Cerebellar nuclear complex (tissue), 1 donor: ENCODE results near the gene WDFY1.
"Not testable (repeated sequence)": the region's sequence is repeated elsewhere in the genome, so short reads cannot be mapped to it uniquely, and the experiment has no call there.

Experiments
- DNase-seq, 2 experiments: peaks; one replicate each; lab custom pipeline; 2025; lab: John Stamatoyannopoulos, UW

WDFY1 gene

DNA sequence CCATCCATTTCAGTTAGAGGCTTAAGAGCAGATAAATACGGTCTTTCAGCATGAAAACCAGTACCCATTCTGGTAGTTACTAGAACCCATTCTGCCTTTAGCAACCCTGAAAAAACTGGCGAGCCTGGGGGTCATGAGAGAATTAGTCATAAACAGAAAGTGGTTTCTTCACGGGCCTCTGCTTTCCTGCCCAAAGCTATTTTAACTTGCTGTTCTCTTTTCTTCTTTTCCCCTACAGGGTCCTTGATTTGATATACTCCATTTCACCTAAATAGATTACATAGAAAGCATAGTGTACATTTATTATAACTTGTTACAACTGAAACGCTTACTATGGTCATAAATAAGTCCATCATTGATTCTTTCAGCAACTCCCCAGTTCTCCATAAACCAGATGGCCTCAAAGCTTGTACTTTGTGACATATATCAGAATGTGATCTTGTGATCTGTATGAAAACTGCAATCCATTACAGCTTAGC, 48.3 kb downstream of the WDFY1 start:
- DNase-seq, result no peak

DNA sequence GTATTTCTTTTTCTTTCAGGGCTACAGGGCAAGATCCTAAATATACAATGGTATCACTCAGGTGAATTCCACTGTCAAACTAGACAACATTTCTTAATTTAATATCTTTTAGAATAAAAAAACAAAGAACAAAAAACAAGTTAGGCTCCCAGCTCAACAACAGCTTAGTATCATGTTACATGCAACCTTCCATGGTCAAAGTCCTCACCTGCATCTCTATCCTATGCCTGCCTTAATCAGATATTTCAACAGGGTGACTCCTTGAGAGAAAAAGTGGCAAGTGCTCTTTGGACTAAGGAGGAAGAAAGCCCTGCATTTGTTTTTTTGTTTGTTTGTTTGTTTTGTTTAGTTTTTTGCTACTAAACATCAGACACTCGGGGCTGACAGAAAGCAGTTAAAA, 50.2 kb downstream of the WDFY1 start:
- no peak for DNase-seq

DNA sequence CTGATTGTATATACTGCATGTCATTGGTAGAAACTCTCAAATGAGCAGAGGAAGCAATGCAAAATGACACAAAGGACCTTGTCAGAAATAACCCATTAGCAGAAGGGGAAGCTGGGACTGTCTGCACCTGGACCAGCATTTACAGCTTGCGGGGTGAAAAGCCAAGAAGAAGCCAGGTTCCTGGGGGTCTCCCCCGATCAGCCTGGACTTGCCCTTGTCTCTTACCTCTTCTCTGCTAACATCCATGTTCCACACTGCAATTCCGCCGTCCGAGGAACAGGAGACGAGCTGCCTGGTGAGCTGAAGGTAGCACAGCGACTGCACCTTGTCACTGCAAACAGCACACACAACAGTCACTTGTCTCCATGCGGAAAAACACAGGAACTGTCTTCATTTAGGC, 51.1 kb downstream of the WDFY1 start:
- DNase-seq, result no peak

- no peak for DNase-seq
These were observed 54.4 kb downstream of the WDFY1 start for GRCh38 chr2:223890721-223891120.

DNA sequence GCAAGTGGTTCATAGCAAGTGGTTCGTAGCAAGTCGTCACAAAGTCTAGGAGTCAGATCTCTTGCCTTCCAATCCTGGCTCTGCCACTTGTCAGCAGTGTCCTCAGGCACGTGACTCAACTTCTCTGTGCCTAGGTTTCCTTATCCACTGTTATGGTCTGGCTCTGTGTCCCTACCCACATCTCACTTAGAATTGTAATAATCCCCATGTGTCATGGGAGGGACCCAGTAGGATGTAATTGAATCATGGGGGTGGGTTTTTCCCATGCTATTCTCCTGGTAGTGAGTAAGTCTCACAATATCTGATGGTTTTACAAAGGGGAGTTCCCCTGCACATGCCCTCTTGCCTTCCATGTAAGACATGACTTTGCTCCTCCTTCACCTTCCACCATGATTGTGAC, 55.9 kb downstream of the WDFY1 start:
- no peak for DNase-seq

DNA sequence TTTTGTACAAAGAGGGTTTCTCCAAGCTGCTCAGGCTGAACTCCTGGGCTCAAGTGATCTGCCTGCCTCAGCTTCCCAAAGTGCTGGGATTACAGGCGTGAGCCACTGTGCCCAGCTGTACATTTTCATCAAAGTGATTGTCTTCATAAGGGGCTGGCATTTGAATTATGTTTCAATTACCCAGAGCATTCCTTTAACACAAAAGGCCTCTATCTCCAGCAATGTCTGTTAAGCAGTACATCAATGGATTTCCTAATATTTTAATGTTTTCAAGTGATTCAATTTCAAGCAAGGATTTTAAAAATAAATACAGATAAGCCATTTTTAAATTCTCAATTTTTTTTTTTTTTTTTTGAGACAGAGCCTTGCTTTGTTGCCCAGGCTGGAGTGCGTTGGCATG, 56.9 kb downstream of the WDFY1 start:
- no peak for DNase-seq

DNA sequence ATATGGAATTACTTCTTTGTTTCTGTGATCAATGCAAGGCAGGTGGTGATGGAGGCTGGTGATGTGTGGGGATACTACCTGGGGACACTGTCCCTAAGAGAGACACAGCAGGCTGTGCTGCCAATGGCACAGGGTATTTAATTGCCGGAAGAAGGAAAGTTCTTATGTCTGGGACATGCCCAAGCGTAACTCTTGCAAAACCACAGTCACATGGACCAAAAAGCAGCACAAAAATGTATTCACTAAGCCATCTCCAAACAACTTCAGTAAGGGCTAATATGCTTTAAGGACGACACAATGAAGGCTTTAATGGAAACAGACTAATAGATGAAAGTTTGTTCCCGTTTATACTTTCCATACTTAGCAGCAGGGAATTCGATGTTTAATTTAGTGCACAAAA, 58.0 kb downstream of the WDFY1 start:
- DNase-seq, result no peak

DNA sequence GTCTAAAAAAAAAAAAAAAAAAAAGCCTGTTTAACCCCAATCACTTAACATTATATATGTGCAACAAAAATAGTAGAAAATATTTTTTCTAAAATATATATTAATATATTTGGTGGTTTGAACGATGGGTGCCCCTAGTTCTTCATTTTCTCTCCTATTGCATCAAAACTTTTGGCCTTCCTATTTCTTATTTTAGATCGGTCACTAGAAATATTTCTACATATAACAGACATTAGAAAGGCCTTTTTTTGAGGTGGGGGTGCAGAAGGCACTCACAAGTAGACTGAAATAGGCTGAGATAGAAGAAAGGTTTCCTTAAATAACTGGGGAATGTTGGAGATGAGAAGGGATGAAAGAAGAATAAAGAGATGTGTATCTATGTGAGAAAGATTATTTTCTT, 58.4 kb downstream of the WDFY1 start:
- no peak for DNase-seq

DNA sequence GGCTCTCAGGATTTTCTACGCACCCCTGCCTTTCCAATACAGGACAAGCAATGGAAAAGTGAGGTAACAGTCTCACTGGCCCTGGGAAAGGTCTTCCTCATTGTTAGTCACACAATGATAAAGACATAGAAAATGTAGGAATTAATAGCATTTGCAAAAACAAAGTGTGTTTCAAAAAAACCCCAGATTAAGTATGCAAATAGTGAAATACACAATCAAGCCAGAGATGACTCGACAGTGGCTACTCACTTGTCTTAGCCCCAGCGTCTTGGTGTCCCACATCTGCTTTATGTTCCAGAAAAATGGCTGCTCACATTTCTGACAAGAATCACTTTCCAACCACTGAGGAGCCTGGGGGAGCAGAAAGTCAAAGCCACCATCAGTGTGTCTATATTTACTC, 60.7 kb downstream of the WDFY1 start:
- no peak for DNase-seq

DNA sequence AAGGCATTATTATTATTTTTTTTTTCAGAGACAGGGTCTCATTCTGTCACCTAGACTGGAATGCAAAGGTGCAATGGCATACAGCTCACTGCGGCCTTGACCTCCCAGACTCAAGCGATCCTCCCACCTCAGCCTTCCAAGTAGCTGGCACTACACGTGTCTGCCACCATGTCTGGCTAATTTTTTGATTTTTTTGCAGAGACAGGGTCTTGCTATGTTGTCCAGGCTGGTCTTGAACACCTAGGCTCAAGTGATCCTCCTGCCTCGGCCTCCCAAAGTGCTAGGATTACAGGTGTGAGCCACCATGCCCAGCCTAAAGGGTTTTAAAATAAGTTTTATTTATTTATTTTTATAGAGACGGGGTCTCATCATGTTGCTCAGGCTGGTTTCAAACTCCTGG, 62.4 kb downstream of the WDFY1 start:
- no peak for DNase-seq

DNA sequence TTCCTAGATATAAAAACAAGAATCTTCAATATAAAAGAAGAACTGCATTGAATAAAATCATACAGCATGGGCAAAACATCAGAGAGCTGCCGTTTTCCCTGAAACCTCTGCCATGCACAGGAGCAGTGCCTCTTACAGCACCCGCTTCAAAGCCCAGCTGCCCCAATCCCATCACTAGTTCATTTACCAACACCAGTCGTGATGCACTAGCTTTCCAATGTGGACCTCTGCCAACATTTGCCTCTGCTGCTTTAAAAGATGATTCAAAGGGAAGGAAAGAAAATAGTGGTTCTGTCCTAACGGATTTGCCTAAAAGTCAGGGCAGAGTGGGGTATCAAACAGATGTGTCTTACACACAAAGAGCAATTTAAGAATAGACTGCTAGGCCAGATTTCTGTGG, 64.3 kb downstream of the WDFY1 start:
- no peak for DNase-seq

- no peak for DNase-seq
These were observed 67.3 kb downstream of the WDFY1 start for GRCh38 chr2:223877721-223878410.

GRCh38 chr2:223873672-223874071, 71.5 kb downstream of the WDFY1 start:
- DNase-seq, result no peak

GRCh38 chr2:223872772-223873171, 72.4 kb downstream of the WDFY1 start:
- DNase-seq, result not testable (repeated sequence)

GRCh38 chr2:223871661-223872060, 73.5 kb downstream of the WDFY1 start:
- DNase-seq, result not testable (repeated sequence)

DNA sequence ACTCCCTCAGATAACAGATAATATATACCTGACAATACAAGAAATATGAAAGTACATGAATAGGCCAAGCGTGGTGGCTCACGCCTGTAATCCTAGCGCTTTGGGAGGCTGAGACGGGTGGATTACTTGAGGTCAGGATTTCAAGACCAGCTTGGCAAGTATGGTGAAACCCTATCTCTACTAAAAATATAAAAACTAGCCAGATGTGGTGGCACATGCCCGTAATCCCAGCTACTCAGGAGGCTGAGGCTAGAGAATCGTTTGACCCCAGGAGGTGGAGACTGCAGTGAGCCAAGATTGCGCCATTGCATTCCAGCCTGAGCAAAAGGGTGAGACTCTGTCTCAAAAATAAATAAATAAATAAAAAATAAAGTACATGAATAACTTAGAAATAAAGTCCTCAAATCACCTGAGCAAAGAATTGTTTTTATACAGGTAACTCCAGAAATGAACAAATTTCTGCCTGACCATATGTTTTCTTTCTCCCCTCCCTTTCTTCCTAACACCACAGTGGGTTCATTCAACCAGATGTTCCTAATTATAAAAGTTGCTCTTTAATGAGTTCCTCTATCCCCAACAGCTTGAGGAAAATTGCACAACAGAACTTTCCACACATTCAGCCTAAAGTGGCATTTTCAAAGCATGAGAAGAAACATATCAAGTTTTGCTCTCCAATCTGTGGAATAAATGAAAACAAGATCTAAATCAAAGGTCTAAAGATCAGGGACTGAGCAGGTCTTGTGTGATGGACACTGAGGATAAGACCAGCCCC, 74.1 kb downstream of the WDFY1 start:
- no peak for DNase-seq

DNA sequence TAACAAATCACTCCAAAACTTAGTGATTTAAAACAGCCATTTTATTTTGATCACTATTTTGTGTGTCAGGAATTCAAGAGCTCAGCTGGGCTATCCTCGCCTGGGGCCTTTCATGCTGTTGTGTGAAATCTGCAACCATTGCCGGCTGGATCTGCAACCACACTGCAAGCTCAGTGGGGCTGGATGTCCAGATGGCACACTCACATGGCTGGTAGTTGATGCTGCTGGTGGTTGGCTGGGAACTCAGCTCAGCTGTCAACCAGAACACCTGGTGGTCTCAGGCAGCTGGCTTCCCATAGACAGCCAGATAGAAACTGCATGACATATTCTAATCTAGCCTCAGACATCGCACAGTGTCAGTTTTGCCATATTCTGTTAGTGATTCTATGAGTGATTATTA, 77.1 kb downstream of the WDFY1 start:
- no peak for DNase-seq

GRCh38 chr2:223865907-223866508, 79.1 kb downstream of the WDFY1 start:
- DNase-seq, result no peak

GRCh38 chr2:223865124-223865523, 80.0 kb downstream of the WDFY1 start:
- no peak for DNase-seq

- no peak for DNase-seq
These were observed 81.6 kb downstream of the WDFY1 start for GRCh38 chr2:223863491-223863890.

DNA sequence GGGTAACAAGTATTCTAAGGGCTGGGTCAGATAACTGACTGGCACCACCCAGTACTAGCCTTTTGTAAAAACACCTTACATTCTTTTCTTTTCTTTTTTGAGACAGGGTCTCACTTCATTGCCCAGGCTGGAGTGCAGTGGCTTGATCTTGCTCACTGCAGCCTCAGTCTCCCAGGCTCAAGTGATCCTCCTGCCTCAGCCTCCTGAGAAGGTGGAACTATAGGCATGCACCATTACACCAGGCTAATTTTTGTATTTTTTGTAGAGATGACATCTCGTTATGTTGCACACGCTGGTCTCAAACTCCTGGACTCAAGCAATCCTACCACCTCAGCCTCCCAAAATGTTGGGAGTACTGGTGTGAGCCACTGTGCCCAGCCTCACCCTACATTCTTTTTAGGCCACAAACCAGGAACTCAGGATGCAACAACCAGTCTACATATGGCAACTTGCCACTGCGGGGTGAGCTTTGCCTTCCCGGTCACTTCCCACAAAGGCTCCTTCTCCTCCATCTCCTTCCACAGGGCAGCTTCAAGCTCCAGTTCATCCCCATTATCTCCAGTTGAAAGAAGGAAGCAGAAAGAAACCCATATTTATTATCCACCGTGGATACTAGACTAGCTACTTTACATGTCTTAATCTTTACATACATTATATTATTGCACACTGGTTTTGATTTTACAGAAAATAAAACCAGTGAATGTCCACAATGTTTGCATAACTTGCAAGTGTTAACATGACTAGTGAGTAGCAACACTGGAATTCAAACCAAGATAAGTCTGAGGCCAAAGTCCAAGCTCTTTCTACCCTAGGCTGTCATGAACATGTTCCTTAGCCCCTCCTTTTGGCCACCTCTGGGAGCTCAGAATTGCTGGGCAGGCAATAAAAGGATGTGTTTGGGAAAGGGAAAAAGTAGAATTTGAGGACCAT, 84.1 kb downstream of the WDFY1 start:
- DNase-seq, result no peak

GRCh38 chr2:223859070-223859469, 86.1 kb downstream of the WDFY1 start:
- no peak for DNase-seq
